NCI-H526 treated with DMSO at 0.1 percent for 48 hours (cell line): ENCODE measurements around the gene COASY.

Experiments used
- DNase-seq: peaks from one replicate; lab custom pipeline; 2025; lab: John Stamatoyannopoulos, UW

Gene COASY

GRCh38 chr17:42613699-42614295 lies 51.8 kb downstream of the COASY start:
- no peak for DNase-seq
